GM10266 (cell line): ENCODE results near the gene PHLDA3.

Source experiments
- DNase-seq: peaks from one replicate; pipeline ENCODE4 v3.0.0; 2012; ENCODE audit errors: extremely low spot score
- CTCF ChIP-seq: IDR thresholded peaks from 2 replicates; pipeline ENCODE4 v1.5.1; 2012; ENCODE audit warnings: mild to moderate bottlenecking, low read depth; ENCODE audit not compliant: control insufficient read depth, insufficient read depth; ENCODE audit errors: missing control alignments

PHLDA3 gene

GRCh38 chr1:201468844-201469644, at the start of gene PHLDA3:
Gene PHLDA3 (minus strand): TSS chr1:201469188. CDS start chr1:201468786, 402 bp downstream.
- peak; percentile 81 for DNase-seq
- TF ChIP-seq CTCF: no peak

- DNase-seq: no peak
- TF ChIP-seq CTCF: no peak
These were observed 49.1 kb upstream of the PHLDA3 start for GRCh38 chr1:201518071-201518470.

- no peak for TF ChIP-seq CTCF
- no peak for DNase-seq
These were observed 48.6 kb upstream of the PHLDA3 start for GRCh38 chr1:201517631-201518030.

- TF ChIP-seq CTCF: no peak
- no peak for DNase-seq
These were observed 47.6 kb upstream of the PHLDA3 start for GRCh38 chr1:201516511-201517127.

- DNase-seq: no peak
- no peak for TF ChIP-seq CTCF
These were observed 46.9 kb upstream of the PHLDA3 start for GRCh38 chr1:201515895-201516294.

GRCh38 chr1:201515062-201515750, 46.2 kb upstream of the PHLDA3 start:
- no peak for DNase-seq
- TF ChIP-seq CTCF: no peak

GRCh38 chr1:201514466-201514865, 45.5 kb upstream of the PHLDA3 start:
- TF ChIP-seq CTCF: no peak
- no peak for DNase-seq
